GM21423 (cell line): Measurements from ENCODE around the gene KIF18B.

Experiments used
- ATAC-seq: cut with Tn5 transposase; IDR thresholded peaks from one replicate; pipeline ENCODE4 v1.9.1; 2021; ENCODE audit warnings: mild to moderate bottlenecking, moderate library complexity; ENCODE audit not compliant: unreplicated experiment

The KIF18B gene

GRCh38 chr17:44921122-44921882 is 26.3 kb downstream of the KIF18B start:
- no peak for ATAC-seq

DNA sequence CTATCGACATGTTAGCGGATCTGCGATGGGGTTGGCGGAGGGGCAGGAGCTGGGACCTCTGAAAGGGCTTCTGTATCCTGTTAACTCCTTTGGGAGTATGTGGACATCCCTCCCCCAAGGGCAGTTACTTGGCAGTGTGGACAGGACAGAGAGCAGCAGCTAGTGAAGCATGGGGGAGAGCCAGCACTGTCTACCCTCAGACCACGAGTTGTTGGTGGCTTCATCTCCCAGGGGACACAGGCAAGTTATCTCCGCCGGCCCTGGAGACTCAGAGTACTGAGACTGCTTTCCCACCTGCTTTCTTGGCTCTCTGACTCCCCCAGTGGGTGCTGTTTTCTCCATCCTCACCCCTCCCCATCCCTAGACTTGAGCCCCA is 27.0 kb downstream of the KIF18B start:
- no peak for ATAC-seq

DNA sequence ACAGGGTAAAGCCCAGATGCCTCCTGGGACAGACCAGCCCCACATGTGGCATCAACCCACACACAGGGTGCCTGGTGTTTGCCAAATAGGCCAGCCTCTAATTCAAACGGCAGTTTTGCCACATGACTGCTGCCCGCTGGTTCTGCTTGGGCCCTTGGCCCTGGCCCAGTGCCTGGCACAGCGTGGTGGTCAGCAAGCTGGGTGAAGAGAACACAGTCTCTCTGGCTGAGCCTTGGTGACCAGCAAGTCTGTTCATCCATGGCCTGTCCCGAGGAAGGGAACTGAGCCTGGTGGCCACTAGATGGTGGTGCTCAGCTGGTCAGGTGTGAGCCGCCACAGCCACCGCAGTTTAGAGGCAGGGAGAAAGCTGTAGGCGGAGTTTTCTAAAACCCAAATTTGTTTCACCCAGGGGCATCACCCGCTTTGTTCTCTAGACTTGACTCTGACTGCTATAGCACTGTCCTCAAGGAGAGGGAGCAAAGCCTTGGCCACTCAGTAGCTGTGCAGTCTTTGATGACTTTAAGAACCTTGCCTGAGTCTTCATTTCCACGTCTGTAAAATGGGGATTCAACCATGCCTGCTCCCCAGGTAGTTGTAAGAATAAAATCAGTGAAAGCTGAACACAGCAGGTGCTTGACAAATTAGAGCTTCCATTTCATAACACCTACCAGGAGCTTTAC is 27.5 kb downstream of the KIF18B start:
- peak; percentile 63 for ATAC-seq

- ATAC-seq, result peak; percentile 10
Measured at GRCh38 chr17:44919411-44919810, 28.2 kb downstream of the KIF18B start.

DNA sequence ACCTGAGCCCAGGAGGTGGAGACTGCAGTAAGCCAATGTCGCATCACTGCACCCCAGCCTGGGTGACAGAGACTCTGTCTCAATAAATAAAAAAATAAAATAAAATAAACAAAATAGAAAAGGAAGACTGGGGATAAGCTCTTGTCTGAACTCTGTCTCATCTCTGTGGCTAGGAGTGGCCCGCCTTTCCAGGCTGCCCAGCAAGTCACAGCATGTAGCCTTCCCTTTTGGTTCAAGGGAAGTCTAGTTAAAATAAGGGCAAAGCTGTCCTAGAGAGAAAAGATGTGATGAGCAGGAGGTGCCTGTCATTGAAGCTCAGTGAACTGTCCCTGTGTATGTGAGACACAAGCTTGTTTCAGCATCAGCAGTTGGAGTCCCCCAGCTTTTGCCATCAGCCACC is 29.6 kb downstream of the KIF18B start:
- ATAC-seq, result no peak

DNA sequence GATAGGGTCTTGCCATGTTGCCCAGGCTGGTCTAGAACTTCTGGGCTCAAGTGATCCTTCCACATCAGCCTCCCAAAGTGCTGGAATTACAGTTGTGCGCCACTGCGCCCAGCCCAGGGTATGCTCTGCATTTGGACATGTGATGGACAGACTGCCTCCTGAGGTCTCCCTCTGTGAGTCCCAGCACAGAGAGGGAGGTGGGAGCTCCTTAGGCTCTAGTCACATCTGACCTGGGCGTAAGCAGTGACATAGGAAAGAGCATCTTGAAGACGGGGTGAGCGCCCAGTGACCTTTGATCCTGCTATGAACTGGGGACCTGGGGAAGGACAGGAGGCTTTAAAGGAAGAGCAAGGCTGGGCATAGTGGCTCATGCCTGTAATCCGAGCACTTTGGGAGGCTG is 30.1 kb downstream of the KIF18B start:
- no peak for ATAC-seq

DNA sequence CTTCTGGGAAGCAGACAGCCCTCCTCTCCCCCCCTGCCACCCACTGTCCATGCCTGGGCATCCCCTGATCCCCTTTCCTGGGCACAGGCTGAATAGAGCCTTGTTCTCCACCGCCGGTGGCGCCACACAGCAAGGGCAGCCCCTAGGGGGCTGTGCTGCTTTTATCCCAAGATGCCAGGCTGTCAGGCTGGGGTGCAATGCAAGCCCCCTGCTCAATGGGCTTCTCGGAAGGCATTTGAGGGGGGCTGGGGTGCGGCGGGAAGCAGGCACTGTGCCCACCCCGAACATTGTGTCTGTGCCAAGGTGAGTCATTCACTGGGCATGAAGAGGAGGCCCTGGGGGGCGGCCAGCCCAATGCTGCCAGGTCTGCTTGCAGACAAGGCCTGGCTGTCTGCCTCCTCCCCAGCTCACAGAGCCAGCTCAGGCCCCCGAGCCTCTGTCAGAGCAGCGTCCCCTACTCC is 30.8 kb downstream of the KIF18B start:
- no peak for ATAC-seq

DNA sequence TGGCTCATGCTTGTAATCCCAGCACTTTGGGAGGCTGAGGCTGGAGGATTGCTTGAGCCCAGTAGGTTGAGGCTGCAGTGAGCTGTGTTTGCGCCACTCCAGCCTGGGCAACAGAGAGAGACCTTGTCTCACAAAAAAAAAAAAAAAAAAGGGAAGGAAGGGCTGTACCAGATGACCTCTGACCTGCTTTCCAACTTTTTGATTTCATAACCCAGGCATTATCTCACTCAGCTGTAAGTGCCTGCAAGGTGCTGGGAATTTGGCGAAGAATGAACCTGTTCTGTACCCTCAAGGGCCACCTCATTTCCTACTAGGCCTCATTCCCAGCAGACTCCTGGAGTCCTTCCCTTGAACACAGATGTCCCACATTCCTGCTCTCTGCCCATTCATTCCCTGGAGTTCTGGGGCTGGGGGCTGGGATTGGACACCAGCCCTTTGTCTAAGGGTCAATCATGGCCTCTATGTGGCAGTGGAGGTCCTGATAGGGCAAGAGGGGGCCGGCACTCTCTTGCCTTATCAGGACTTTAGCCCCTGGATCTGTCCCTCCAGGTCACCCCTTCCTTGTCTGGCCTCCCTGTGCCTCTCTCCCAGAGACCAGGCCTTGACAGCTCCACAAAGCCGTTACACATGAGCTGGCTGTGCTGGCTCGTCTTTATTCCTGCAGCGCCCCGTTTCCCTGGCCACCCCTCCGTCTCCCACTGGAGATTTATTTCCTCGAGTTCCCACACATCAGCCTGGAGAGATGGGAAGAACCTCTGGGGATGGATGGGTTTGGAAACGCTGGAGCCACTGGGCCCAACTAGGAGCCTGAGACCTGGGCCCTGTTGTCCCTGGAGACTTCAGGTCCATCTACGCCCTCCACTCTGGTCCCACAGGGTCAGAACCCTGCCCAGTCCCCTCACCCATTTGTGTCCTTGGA is 31.5 kb downstream of the KIF18B start:
- ATAC-seq, result no peak

DNA sequence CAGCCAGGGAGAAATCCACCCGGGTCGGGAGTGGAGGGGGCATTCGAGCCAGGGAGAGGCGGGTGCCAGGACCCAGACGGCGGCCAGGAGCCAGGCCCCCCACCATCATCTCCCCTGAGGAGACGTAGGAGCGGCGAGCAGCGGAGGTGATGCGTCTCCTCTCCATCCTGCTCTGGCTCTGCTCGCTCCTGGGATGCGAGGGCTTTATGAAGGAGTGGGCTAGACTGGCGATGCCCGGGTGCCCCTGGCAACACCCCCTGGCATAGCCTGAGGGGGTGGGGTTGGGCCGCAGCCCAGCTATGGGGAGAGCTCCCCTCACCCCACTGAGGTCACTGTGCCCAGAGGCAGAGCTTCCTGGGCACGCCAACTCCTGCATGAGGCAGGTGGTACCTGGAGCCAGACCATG is 32.2 kb downstream of the KIF18B start, which contains the start of gene GFAP:
Gene GFAP, minus strand, starts transcription at position 180 of the 406 bp plus-strand sequence. Its CDS starts 14 bp downstream, at position 166.
- ATAC-seq, result no peak

GRCh38 chr17:44914698-44915271 is 32.8 kb downstream of the KIF18B start:
- no peak for ATAC-seq

- no peak for ATAC-seq
Measured at GRCh38 chr17:44914148-44914547, 33.4 kb downstream of the KIF18B start.

- ATAC-seq, result no peak
Measured at GRCh38 chr17:44913676-44914075, 33.9 kb downstream of the KIF18B start.

DNA sequence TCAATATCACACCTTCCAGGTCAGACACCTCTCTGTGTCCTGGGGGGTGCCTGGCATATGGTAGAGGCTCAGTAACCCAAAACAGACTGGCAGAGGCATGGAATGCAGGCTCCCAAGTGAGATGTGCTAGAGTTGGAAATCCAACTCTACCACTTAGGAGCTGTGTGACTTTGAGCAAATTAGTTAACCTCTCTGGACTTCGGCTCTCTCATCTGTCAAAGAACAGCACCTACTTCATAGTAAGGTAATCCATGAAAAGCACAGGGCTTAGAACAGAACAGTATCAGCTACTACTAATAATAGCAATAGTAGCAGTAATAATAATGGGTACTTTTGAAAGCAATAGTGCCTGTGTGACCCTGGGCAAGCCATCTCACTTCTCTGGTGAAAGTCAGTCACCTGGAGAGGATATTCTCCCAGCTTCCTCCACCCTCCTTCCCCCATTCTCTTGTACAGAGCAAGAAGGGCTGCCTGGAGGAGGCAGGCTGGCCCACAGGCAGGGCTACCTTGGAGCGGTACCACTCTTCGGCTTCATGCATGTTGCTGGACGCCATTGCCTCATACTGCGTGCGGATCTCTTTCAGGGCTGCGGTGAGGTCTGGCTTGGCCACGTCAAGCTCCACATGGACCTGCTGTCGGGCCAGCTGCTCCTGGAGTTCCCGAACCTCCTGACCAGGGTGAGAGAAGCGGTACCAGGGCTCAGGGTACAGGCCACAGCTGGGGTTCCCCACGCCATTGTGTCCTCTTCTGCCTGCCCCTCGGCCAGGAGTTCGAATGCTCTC is 34.6 kb downstream of the KIF18B start:
- ATAC-seq, result no peak

- no peak for ATAC-seq
Measured at GRCh38 chr17:44911133-44912001, 36.2 kb downstream of the KIF18B start.

GRCh38 chr17:44910231-44911106 is 37.1 kb downstream of the KIF18B start:
- ATAC-seq, result no peak

GRCh38 chr17:44909681-44910144 is 37.9 kb downstream of the KIF18B start:
- no peak for ATAC-seq

DNA sequence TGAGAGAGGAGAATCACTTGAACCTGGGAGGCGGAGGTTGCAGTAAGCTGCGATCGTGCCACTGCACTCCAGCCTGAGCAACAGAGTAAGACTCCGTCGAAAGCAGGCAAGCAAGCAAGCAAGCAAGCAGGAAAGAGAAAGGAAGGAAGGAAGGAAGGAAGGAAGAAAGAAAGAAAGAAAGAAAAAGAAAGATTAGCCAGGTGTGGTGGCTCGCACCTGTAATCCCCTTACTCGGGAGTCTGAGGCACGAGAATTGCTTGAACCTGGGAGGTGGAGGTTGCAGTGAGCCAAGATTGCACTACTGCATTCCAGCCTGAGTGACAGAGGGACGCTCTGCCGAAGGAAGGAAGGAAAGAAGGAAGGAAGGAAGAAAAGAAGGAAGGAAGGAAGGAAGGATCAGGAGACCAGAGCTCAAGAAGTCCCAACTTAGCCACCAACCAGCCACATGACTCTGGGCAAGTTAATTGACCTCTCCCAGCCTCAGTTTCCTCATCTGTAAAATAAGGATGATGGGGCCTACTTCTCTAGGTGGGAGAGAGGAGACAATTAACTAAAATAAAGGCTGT is 38.7 kb downstream of the KIF18B start:
- ATAC-seq, result no peak
